Neuronal stem cell (in vitro differentiated cells): Measurements from ENCODE around the gene KMT2C.

Source experiments
- DNase-seq: peaks from one replicate; pipeline ENCODE4 v3.0.0-alpha.2; 2013; ENCODE audit warnings: low spot score
- H2AFZ ChIP-seq: one replicate; pipeline ENCODE4 v1.6.1; 2013; ENCODE audit warnings: mild to moderate bottlenecking, low read length, inconsistent platforms
- H2AK5ac ChIP-seq: 2 replicates; pipeline ENCODE4 v1.6.1; 2013; ENCODE audit warnings: low read depth, mild to moderate bottlenecking, inconsistent platforms, low read length, moderate library complexity, mixed read lengths
- H2BK120ac ChIP-seq: 2 replicates; pipeline ENCODE4 v1.6.1; 2013; ENCODE audit warnings: low read depth, mild to moderate bottlenecking, inconsistent platforms, low read length, moderate library complexity, mixed read lengths
- H2BK12ac ChIP-seq: one replicate; pipeline ENCODE4 v1.6.1; 2013; ENCODE audit warnings: low read length, inconsistent platforms
- H2BK15ac ChIP-seq: 2 replicates; pipeline ENCODE4 v1.6.1; 2013; ENCODE audit warnings: mild to moderate bottlenecking, low read length, inconsistent platforms, mixed read lengths
- H2BK5ac ChIP-seq: one replicate; pipeline ENCODE4 v1.6.1; 2013; ENCODE audit warnings: inconsistent platforms, mild to moderate bottlenecking, low read length, moderate library complexity
- H3K14ac ChIP-seq: one replicate; pipeline ENCODE4 v1.6.1; 2013; ENCODE audit warnings: low read length, inconsistent platforms
- H3K18ac ChIP-seq: 2 replicates; pipeline ENCODE4 v1.6.1; 2013; ENCODE audit warnings: low read length, inconsistent platforms
- H3K23ac ChIP-seq: 2 replicates; pipeline ENCODE4 v1.6.1; 2013; ENCODE audit warnings: low read depth, mild to moderate bottlenecking, mixed read lengths, low read length, inconsistent platforms; ENCODE audit not compliant: poor library complexity
- H3K27ac ChIP-seq: replicated peaks from 3 replicates; pipeline ENCODE4 v1.5.1; 2013; ENCODE audit warnings: low read length, inconsistent platforms
- H3K27me3 ChIP-seq, 3 experiments: 2 replicates each; pipeline ENCODE4 v1.6.1; 2013; ENCODE audit warnings: low read length in 3 of 3, mild to moderate bottlenecking in 2 of 3, inconsistent platforms in 1 of 3, low read depth in 1 of 3, mixed read lengths in 1 of 3, moderate library complexity in 1 of 3; ENCODE audit not compliant: control insufficient read depth in 3 of 3, insufficient read depth in 3 of 3
- H3K36me3 ChIP-seq, 2 donors: replicated peaks in 1 of 2; 2 replicates each; pipeline ENCODE4 v1.6.1; 2013; ENCODE audit warnings: low read length in 2 of 2; ENCODE audit not compliant: control insufficient read depth in 2 of 2, insufficient read depth in 2 of 2
- H3K4ac ChIP-seq: 2 replicates; pipeline ENCODE4 v1.6.1; 2013; ENCODE audit warnings: inconsistent platforms, mild to moderate bottlenecking, low read length, moderate library complexity
- H3K4me1 ChIP-seq, 2 donors: 1 replicate in 1 of 2; 2 replicates in 1 of 2; pipeline ENCODE4 v1.6.1; 2013; ENCODE audit warnings: low read length in 2 of 2, low read depth in 1 of 2; ENCODE audit not compliant: control insufficient read depth in 2 of 2, insufficient read depth in 1 of 2
- H3K4me2 ChIP-seq: one replicate; pipeline ENCODE4 v1.6.1; 2013; ENCODE audit warnings: mild to moderate bottlenecking, low read length, inconsistent platforms; ENCODE audit not compliant: insufficient read depth, poor library complexity, severe bottlenecking
- H3K4me3 ChIP-seq, 2 donors: 2 replicates each; pipeline ENCODE4 v1.5.1; 2013; ENCODE audit warnings: low read length in 2 of 2, mild to moderate bottlenecking in 2 of 2, inconsistent platforms in 1 of 2, moderate library complexity in 1 of 2
- H3K79me1 ChIP-seq: one replicate; pipeline ENCODE4 v1.6.1; 2013; ENCODE audit warnings: low read depth, mild to moderate bottlenecking, inconsistent platforms, low read length, moderate library complexity
- H3K9ac ChIP-seq: one replicate; pipeline ENCODE4 v1.6.1; 2013; ENCODE audit warnings: mild to moderate bottlenecking, low read depth, low read length, inconsistent platforms; ENCODE audit not compliant: poor library complexity
- H3K9me3 ChIP-seq, 2 donors: replicated peaks in 1 of 2; 2 replicates each; pipeline versions ENCODE3 to v1.6.1; 2013; ENCODE audit warnings: low read length in 2 of 2, mild to moderate bottlenecking in 2 of 2, inconsistent platforms in 1 of 2, low read depth in 1 of 2, mixed read lengths in 1 of 2, moderate library complexity in 1 of 2; ENCODE audit not compliant: control insufficient read depth in 2 of 2, insufficient read depth in 1 of 2
- H4K8ac ChIP-seq: one replicate; pipeline ENCODE4 v1.6.1; 2013; ENCODE audit warnings: low read depth, mild to moderate bottlenecking, inconsistent platforms, low read length, moderate library complexity
- H4K91ac ChIP-seq: one replicate; pipeline ENCODE4 v1.6.1; 2013; ENCODE audit warnings: low read length, low read depth, mild to moderate bottlenecking, inconsistent platforms; ENCODE audit not compliant: poor library complexity
- WGBS, 2 donors: extraction: QIAGEN DNeasy Blood & Tissue Kit; methylation state at CpG; one replicate each; pipeline ENCODE4 v1.1.7; 2013; ENCODE audit warnings: missing lambda C conversion rate in 2 of 2, mixed read lengths in 1 of 2; ENCODE audit not compliant: insufficient read length in 2 of 2, insufficient replicate concordance in 1 of 2; ENCODE audit errors: extremely low coverage in 2 of 2; 5-methylcytosine and 5-hydroxymethylcytosine counted together

KMT2C gene

GRCh38 chr7:152103691-152104090 is 332.1 kb downstream of the KMT2C start:
- H2BK5ac ChIP-seq: no peak overlapping the region
- WGBS, 2 donors: no CpG with 5 or more reads among the region's 5 CpGs
- no peak overlapping the region for H3K4me2 ChIP-seq
- peaks cover 14 to 66% of the 10 kb centered on the region in 2 donors for H3K36me3 ChIP-seq
- no peak overlapping the region for H3K23ac ChIP-seq
- no peak overlapping the region for H3K4me3 ChIP-seq
- no peak overlapping the region for H3K4ac ChIP-seq
- H3K79me1 ChIP-seq: no peaks in the 10 kb centered on the region
- no peak overlapping the region for H3K27ac ChIP-seq
- H2BK120ac ChIP-seq: no peak overlapping the region
- H3K4me1 ChIP-seq: no peaks in the 10 kb centered on the region
- H3K9ac ChIP-seq: no peak overlapping the region
- no peak overlapping the region for H2AK5ac ChIP-seq
- no peaks in the 10 kb centered on the region for H3K27me3 ChIP-seq
- no peak overlapping the region for H2BK12ac ChIP-seq
- no peak overlapping the region for H3K14ac ChIP-seq
- H2BK15ac ChIP-seq: no peak overlapping the region
- H4K8ac ChIP-seq: no peak overlapping the region
- H3K18ac ChIP-seq: no peak overlapping the region
- no peaks in the 10 kb centered on the region for H3K9me3 ChIP-seq
- DNase-seq: no peak
- H4K91ac ChIP-seq: no peak overlapping the region
- H2AFZ ChIP-seq: no peak overlapping the region

- DNase-seq: no peak
- no peaks in the 10 kb centered on the region for H3K9me3 ChIP-seq
- H3K36me3 ChIP-seq: peaks cover 14 to 59% of the 10 kb centered on the region in 2 donors
- H2AK5ac ChIP-seq: no peak overlapping the region
- no peak overlapping the region for H2BK12ac ChIP-seq
- no peak overlapping the region for H3K14ac ChIP-seq
- no peak overlapping the region for H2BK5ac ChIP-seq
- no peak overlapping the region for H2BK120ac ChIP-seq
- no peak overlapping the region for H3K23ac ChIP-seq
- H3K79me1 ChIP-seq: no peaks in the 10 kb centered on the region
- no peak overlapping the region for H3K4me3 ChIP-seq
- no peak overlapping the region for H3K4me2 ChIP-seq
- H3K27me3 ChIP-seq: no peaks in the 10 kb centered on the region
- H2BK15ac ChIP-seq: no peak overlapping the region
- H3K4ac ChIP-seq: no peak overlapping the region
- H4K91ac ChIP-seq: no peak overlapping the region
- H3K9ac ChIP-seq: no peak overlapping the region
- no peak overlapping the region for H3K18ac ChIP-seq
- H3K4me1 ChIP-seq: no peaks in the 10 kb centered on the region
- H3K27ac ChIP-seq: no peak overlapping the region
- H2AFZ ChIP-seq: no peak overlapping the region
- no CpG with 5 or more reads among the region's 7 CpGs for WGBS, 2 donors
- H4K8ac ChIP-seq: no peak overlapping the region
Measured at GRCh38 chr7:152103066-152103465, 332.7 kb downstream of the KMT2C start.

- H2AK5ac ChIP-seq: no peak overlapping the region
- no peaks in the 10 kb centered on the region for H3K79me1 ChIP-seq
- H3K14ac ChIP-seq: no peak overlapping the region
- no peak overlapping the region for H4K8ac ChIP-seq
- H3K27me3 ChIP-seq: no peaks in the 10 kb centered on the region
- no peak overlapping the region for H3K4ac ChIP-seq
- no peak overlapping the region for H2BK5ac ChIP-seq
- no peak overlapping the region for H2AFZ ChIP-seq
- WGBS, 2 donors: no CpG with 5 or more reads among the region's 4 CpGs
- no peak overlapping the region for H2BK15ac ChIP-seq
- H3K4me1 ChIP-seq: no peaks in the 10 kb centered on the region
- no peak overlapping the region for H3K27ac ChIP-seq
- H3K9ac ChIP-seq: no peak overlapping the region
- H3K18ac ChIP-seq: no peak overlapping the region
- H2BK12ac ChIP-seq: no peak overlapping the region
- H3K23ac ChIP-seq: no peak overlapping the region
- no peak overlapping the region for H2BK120ac ChIP-seq
- H3K4me2 ChIP-seq: no peak overlapping the region
- H3K9me3 ChIP-seq: no peaks in the 10 kb centered on the region
- H3K4me3 ChIP-seq: no peak overlapping the region
- no peak overlapping the region for H4K91ac ChIP-seq
- no peak for DNase-seq
- peaks cover 1 to 17% of the 10 kb centered on the region in 2 donors for H3K36me3 ChIP-seq
Measured at GRCh38 chr7:152097330-152097729, 338.5 kb downstream of the KMT2C start.

- Histone ChIP-seq H3K36me3 (peaks cover 1 to 8% of the 10 kb centered on the region in 2 donors), H2BK15ac (no peak overlapping the region), H2BK12ac (no peak overlapping the region), H2AK5ac (no peak overlapping the region), H3K4me3 (no peak overlapping the region), H3K23ac (no peak overlapping the region), H2BK120ac (no peak overlapping the region), H4K91ac (no peak overlapping the region), H3K27me3 (no peaks in the 10 kb centered on the region), H3K14ac (no peak overlapping the region), H3K9me3 (no peaks in the 10 kb centered on the region), H2AFZ (no peak overlapping the region), H3K4me2 (no peak overlapping the region), H4K8ac (no peak overlapping the region), H3K79me1 (no peaks in the 10 kb centered on the region), H3K4me1 (peaks cover 0 to 2% of the 10 kb centered on the region in 2 donors), H3K9ac (no peak overlapping the region), H3K4ac (no peak overlapping the region), H3K18ac (no peak overlapping the region), H2BK5ac (no peak overlapping the region), H3K27ac (no peak overlapping the region)
- no CpG with 5 or more reads among the region's 1 CpG for WGBS, 2 donors
- no peak for DNase-seq
Measured at GRCh38 chr7:152095771-152096170, 340.0 kb downstream of the KMT2C start.
